Left lung (tissue), 10 donors: ENCODE measurements around the gene CELF4. TPM values are rescaled to one million over a fixed set of nuclear protein-coding genes. Genes with fewer than 3 reads are reported as not detected.

Source experiments
- ATAC-seq: fragments of 200-7000 bp; cut with Tn5 transposase; one replicate; pipeline ENCODE4 v1.9.1; 2020; ENCODE audit warnings: moderate library complexity
- DNase-seq, 4 donors: peaks; one replicate each; pipeline ENCODE4 v3.0.0-alpha.2; 2013 to 2020
- H3K27ac ChIP-seq, 2 donors: fragments of 200-600 bp; sonication (generic) in 1 of 2; one replicate each; pipeline versions ENCODE4 v1.5.0 to v1.8.0; 2020 to 2021
- H3K27me3 ChIP-seq, 2 donors: fragments of 200-600 bp; sonication (generic) in 1 of 2; one replicate each; pipeline versions ENCODE4 v1.5.0 to v1.8.0; 2020 to 2021
- H3K36me3 ChIP-seq, 2 donors: fragments of 200-600 bp; sonication (generic) in 1 of 2; one replicate each; pipeline versions ENCODE4 v1.5.0 to v1.8.0; 2020 to 2021
- H3K4me1 ChIP-seq, 2 donors: fragments of 200-600 bp; one replicate each; pipeline ENCODE4 v1.8.0; 2021
- H3K4me3 ChIP-seq, 2 donors: fragments of 200-600 bp; sonication (generic) in 1 of 2; one replicate each; pipeline versions ENCODE4 v1.5.0 to v1.8.0; 2020 to 2021; ENCODE audit warnings: mild to moderate bottlenecking in 1 of 2
- H3K9me3 ChIP-seq, 2 donors: fragments of 200-600 bp; sonication (generic) in 1 of 2; one replicate each; pipeline versions ENCODE4 v1.5.0 to v1.8.0; 2020 to 2021
- CTCF ChIP-seq, 2 donors: fragments of 200-600 bp; sonication (generic) in 1 of 2; IDR thresholded peaks; one replicate each; pipeline versions ENCODE4 v1.5.0 to v1.8.0; 2021; ENCODE audit warnings: antibody characterized with exemption in 2 of 2
- intact Hi-C, 2 donors: fragments of 100-400 bp; cut with DNase I; formaldehyde crosslinking; loops; one replicate each; pipeline versions ENCODE4 v1.11.2 to v1.14.2; 2022
- polyA plus RNA-seq, 6 donors: library from polyadenylated mRNA; unstranded; fragments of 120-200 nt; gene quantifications; one replicate each; pipeline ENCODE4 v1.2.1, GENCODE V29; 2013; ENCODE audit not compliant: insufficient read length in 6 of 6
- total RNA-seq, 2 donors: library from RNA; stranded (reverse); fragmentation: NEBNext Ultra II Directional; extraction: Animal tissue kit (Norgen Biotek cat#: 25700); gene quantifications; one replicate each; pipeline ENCODE4 v1.2.1, GENCODE V29; 2021
- donor health status: DM: no; HTN: yes; CAD: no.
- donor health status: DM: no; HTN: no; CAD: no.

The CELF4 gene
- total and polyA plus RNA-seq, 8 donors = 1.1 to 10.3 (median 7.4) TPM

GRCh38 chr18:37534627-37535026 lies 31.0 kb downstream of the CELF4 start:
- no peak overlapping the region for H3K27ac ChIP-seq
- TF ChIP-seq CTCF (IDR thresholded peaks at IDR 0.05) = no peak
- no peak for DNase-seq
- H3K9me3 ChIP-seq = no peaks in the 10 kb centered on the region
- no peaks in the 10 kb centered on the region for H3K4me1 ChIP-seq
- intact Hi-C loops = loop anchor here in 1 of 2 donors (5.0 to 10.0 kb wide), 2 partner anchors 90 to 147 kb away; no protein-coding TSS in a partner anchor
- peaks cover 11 to 61% of the 10 kb centered on the region in 2 donors for H3K27me3 ChIP-seq
- no peaks in the 10 kb centered on the region for H3K36me3 ChIP-seq
- ATAC-seq = no peak
- H3K4me3 ChIP-seq = no peak overlapping the region

GRCh38 chr18:37533647-37534584 lies 31.7 kb downstream of the CELF4 start:
- Histone ChIP-seq H3K4me1 (no peaks in the 10 kb centered on the region), H3K27me3 (peaks cover 10 to 62% of the 10 kb centered on the region in 2 donors), H3K36me3 (no peaks in the 10 kb centered on the region), H3K27ac (no peak overlapping the region), H3K9me3 (no peaks in the 10 kb centered on the region), H3K4me3 (no peak overlapping the region)
- no peak for TF ChIP-seq CTCF (IDR thresholded peaks at IDR 0.05)
- ATAC-seq (no peak), DNase-seq (no peak)
- intact Hi-C loops = loop anchor here in 1 of 2 donors (10.0 kb wide), 1 partner anchor 89 kb away; no protein-coding TSS in a partner anchor

- no peak for TF ChIP-seq CTCF (IDR thresholded peaks at IDR 0.05)
- no peak for ATAC-seq
Observed at GRCh38 chr18:37532917-37533316, 32.7 kb downstream of the CELF4 start.

GRCh38 chr18:37529863-37530262 lies 35.7 kb downstream of the CELF4 start:
- ATAC-seq (no peak), DNase-seq (no peak)
- no peak for TF ChIP-seq CTCF (IDR thresholded peaks at IDR 0.05)
- no peak overlapping the region for H3K27ac ChIP-seq
- no peaks in the 10 kb centered on the region for H3K9me3 ChIP-seq
- no peaks in the 10 kb centered on the region for H3K4me1 ChIP-seq
- no peak overlapping the region for H3K4me3 ChIP-seq
- H3K36me3 ChIP-seq = no peaks in the 10 kb centered on the region
- H3K27me3 ChIP-seq = peaks cover 4 to 58% of the 10 kb centered on the region in 2 donors
- intact Hi-C loops = loop anchor here in 1 of 2 donors (10.0 kb wide), 1 partner anchor 85 kb away; no protein-coding TSS in a partner anchor

More at GRCh38 chr18:37532917-37533316, 32.7 kb downstream of the CELF4 start:
- no peak for DNase-seq
- Histone ChIP-seq H3K4me1 (no peaks in the 10 kb centered on the region), H3K4me3 (no peak overlapping the region), H3K27me3 (peaks cover 0 to 52% of the 10 kb centered on the region in 2 donors), H3K36me3 (no peaks in the 10 kb centered on the region), H3K27ac (no peak overlapping the region), H3K9me3 (no peaks in the 10 kb centered on the region)
- intact Hi-C loops = loop anchor here in 1 of 2 donors (10.0 kb wide), 1 partner anchor 88 kb away; no protein-coding TSS in a partner anchor

GRCh38 chr18:37529296-37529695 lies 36.3 kb downstream of the CELF4 start:
- Histone ChIP-seq H3K36me3 (no peaks in the 10 kb centered on the region), H3K4me3 (no peak overlapping the region), H3K4me1 (no peaks in the 10 kb centered on the region), H3K27ac (no peak overlapping the region), H3K27me3 (peaks cover 10 to 59% of the 10 kb centered on the region in 2 donors), H3K9me3 (no peaks in the 10 kb centered on the region)
- intact Hi-C loops = no loop called here
- TF ChIP-seq CTCF (IDR thresholded peaks at IDR 0.05) = no peak
- no peak for ATAC-seq
- DNase-seq = no peak
